ENCODE data around the gene PHTF1.

The PHTF1 gene

DNA sequence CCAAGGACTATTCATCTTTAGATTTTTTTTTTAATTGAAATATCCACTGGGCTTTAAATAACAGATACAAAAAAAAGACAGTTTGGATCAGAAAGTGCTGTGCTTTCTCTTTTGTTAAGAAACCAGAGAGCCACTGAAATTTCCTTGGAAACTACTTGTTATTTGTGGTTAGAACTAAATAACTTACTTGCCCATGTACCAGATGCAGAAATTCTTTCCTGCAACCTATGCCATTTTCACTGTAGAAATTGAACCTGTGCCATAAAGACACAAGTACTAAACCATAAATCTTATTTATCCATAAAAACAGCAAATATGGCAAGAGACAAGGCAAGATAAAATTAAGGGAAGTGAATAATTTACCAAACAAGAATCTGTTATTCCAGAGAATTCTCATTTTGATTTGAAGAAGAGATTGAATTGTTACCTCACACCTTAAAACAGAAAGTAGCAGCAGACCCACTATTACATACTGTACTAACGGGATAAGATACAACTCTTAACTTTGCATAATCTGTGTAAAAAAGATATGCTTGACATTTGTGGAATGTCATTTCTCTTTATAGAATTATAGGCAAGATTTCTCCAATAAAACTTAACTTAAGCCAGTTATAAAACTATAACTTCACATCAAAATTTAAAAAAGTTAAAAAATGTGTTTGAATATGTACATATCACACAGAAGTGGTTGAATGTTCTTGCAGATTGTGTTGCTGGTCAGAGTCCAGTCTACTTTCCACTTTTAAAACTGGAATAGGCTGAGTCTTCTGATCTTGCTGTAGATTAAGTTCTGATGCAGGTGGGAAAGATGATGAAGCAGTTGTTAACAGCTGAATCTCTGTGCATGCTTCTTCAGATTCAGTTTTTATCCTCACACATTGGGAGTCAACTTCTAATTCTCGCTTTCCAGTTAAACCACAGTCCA, 6.3 kb upstream of the PHTF1 start:
- POLR2A ChIA-PET: no interaction called here
- no peak for TF ChIP-seq NFRKB (IDR thresholded peaks at IDR 0.05)
- no peak for TF ChIP-seq LEF1 (IDR thresholded peaks at IDR 0.05; ENCODE audit: borderline replicate concordance)
- no peak for TF ChIP-seq ARNT (IDR thresholded peaks at IDR 0.05)
- TF ChIP-seq L3MBTL2 (conservative IDR thresholded peaks at IDR 0.05): no peak
- TF ChIP-seq, protein P1, sequence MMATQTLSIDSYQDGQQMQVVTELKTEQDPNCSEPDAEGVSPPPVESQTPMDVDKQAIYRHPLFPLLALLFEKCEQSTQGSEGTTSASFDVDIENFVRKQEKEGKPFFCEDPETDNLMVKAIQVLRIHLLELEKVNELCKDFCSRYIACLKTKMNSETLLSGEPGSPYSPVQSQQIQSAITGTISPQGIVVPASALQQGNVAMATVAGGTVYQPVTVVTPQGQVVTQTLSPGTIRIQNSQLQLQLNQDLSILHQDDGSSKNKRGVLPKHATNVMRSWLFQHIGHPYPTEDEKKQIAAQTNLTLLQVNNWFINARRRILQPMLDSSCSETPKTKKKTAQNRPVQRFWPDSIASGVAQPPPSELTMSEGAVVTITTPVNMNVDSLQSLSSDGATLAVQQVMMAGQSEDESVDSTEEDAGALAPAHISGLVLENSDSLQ (IDR thresholded peaks at IDR 0.05): no peak
- no peak for TF ChIP-seq BHLHE40 (IDR thresholded peaks at IDR 0.05; ENCODE audit: borderline replicate concordance)
- TF ChIP-seq SP1 (IDR thresholded peaks at IDR 0.05): no peak
- no peak for TF ChIP-seq SUZ12 (IDR thresholded peaks at IDR 0.05)
- TF ChIP-seq HDGF (IDR thresholded peaks at IDR 0.05; ENCODE audit: borderline replicate concordance): no peak
- CTCF ChIA-PET: no interaction called here
- no peak for DNase-seq (ENCODE audit: extremely low spot score)

- no peak for DNase-seq (ENCODE audit: extremely low spot score)
- ChIA-PET POLR2A (interaction anchor here (2.2 kb wide), 1 partner anchor 48 kb away, joined by 8 read pairs; the partner anchor contains the start of gene RSBN1), CTCF (no interaction called here)
- TF ChIP-seq FOXA1 (IDR thresholded peaks at IDR 0.05): no peak
- TF ChIP-seq L3MBTL2 (conservative IDR thresholded peaks at IDR 0.05): no peak
- no peak for TF ChIP-seq FOXM1 (IDR thresholded peaks at IDR 0.05; ENCODE audit: borderline replicate concordance)
- no peak for TF ChIP-seq ARNT (IDR thresholded peaks at IDR 0.05)
- TF ChIP-seq SP1 (IDR thresholded peaks at IDR 0.05): no peak
- no peak for TF ChIP-seq CTBP1 (IDR thresholded peaks at IDR 0.05; ENCODE audit: borderline replicate concordance)
- TF ChIP-seq NFRKB (IDR thresholded peaks at IDR 0.05): no peak
- TF ChIP-seq LEF1 (IDR thresholded peaks at IDR 0.05; ENCODE audit: borderline replicate concordance): no peak
- TF ChIP-seq ZNF384 (IDR thresholded peaks at IDR 0.05): no peak
- no peak for TF ChIP-seq HDGF (IDR thresholded peaks at IDR 0.05; ENCODE audit: borderline replicate concordance)
- TF ChIP-seq ELF4 (IDR thresholded peaks at IDR 0.05): no peak
- TF ChIP-seq FOXK2 (IDR thresholded peaks at IDR 0.05): no peak
- TF ChIP-seq, protein P1 (IDR thresholded peaks at IDR 0.05): no peak
These were observed 4.4 kb upstream of the PHTF1 start for GRCh38 chr1:113763661-113764060.

DNA sequence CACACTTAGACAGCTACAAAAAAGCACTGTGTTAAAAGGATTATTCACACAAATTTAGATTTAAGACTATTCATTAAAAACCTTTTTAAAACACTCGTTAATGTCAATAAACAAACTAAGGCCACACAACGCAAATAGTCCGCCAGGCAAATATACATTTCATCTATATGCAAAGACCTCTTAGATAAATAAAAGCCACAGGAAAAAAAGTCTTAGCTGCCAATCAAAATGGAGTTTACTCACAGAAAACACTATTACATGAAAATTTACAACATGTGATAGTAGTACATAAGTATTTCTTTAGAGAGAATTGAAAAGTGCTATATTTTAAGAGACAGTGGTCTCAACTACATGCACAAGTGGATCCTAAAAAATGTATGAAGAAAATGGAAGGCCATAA, 2.7 kb upstream of the PHTF1 start:
- POLR2A ChIA-PET: interaction anchor here (2.2 kb wide), 1 partner anchor 50 kb away, joined by 8 read pairs; the partner anchor contains the start of gene RSBN1
- TF ChIP-seq L3MBTL2 (conservative IDR thresholded peaks at IDR 0.05) (no peak), SUZ12 (IDR thresholded peaks at IDR 0.05) (no peak), TARDBP (IDR thresholded peaks at IDR 0.05) (no peak), HDGF (IDR thresholded peaks at IDR 0.05; ENCODE audit: borderline replicate concordance) (no peak)
- TF ChIP-seq, protein P1 (IDR thresholded peaks at IDR 0.05): peak; percentile 91
- CTCF ChIA-PET: interaction anchor here (0.6 kb wide), 2 partner anchors 147 to 504 kb away, joined by 5 read pairs; no protein-coding TSS in a partner anchor
- no peak for DNase-seq (ENCODE audit: extremely low spot score)

DNA sequence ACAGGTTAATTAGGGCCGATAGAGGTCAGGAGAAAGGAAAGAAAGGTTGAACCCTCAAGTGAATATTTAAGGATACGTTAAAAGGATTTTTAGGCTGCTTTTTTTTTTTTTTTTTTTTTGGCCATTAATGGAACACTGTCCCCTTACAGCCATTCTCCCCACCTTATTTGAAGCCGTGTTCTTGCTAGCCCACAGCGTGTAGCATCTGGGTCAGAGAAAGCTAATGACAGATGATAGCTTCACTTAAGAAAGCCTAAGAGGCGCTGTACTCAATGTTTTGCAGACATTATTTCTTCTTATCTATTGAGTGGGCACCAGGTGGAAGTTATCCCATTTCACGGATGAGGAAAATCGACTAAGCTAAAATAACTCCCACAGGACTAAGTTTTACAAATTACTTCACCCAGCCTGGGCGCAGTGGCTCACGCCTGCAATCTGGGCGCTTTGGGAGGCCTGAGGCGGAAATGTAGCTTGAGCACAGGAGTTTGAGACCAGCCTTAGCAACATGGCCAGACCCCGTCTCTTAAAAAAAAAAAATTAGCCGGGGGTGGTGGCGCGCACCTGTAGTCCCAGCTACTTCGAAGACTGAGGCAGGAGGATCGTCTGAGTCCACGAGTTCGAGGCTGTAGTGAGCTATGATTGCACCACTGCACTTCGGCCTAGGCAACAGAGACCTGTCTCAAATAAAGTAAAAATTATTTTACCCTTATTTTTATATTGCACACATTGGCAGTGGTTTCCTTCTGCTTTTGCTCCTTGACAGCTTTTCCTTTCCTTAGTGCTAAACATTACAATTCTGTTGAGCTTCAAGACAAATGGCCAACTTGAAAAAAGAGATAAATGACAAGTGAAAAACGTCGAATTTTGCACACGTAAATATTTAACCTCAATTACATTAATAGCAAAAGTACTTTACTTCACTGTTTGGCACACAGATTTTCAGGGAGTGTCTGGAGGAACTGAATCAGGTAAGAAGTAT, 1.1 kb upstream of the PHTF1 start:
- no peak for DNase-seq (ENCODE audit: extremely low spot score)
- CTCF ChIA-PET: interaction anchor here (0.7 kb wide), 1 partner anchor 10 kb away, joined by 3 read pairs; no protein-coding TSS in a partner anchor
- TF ChIP-seq ZNF384 (IDR thresholded peaks at IDR 0.05) (peak; percentile 79), ARNT (IDR thresholded peaks at IDR 0.05) (no peak)
- POLR2A ChIA-PET: interaction anchor here (1.0 to 3.5 kb wide), 14 partner anchors 8 to 169 kb away, joined by 3 to 31 read pairs (median 4); partner anchors contain the start of genes AP4B1, DCLRE1B, HIPK1 and RSBN1

- POLR2A ChIA-PET: interaction anchor here (0.7 to 3.5 kb wide), 11 partner anchors 9 to 170 kb away, joined by 3 to 31 read pairs (median 4); partner anchors contain the start of genes AP4B1, DCLRE1B, HIPK1 and RSBN1
- DNase-seq (ENCODE audit: extremely low spot score): peak; percentile 71
These were observed 504 bp downstream of the PHTF1 start for GRCh38 chr1:113758631-113759332.

More at GRCh38 chr1:113758631-113759332, 504 bp downstream of the PHTF1 start:
- CTCF ChIA-PET: interaction anchor here (0.7 kb wide), 1 partner anchor 699 kb away, joined by 3 read pairs; no protein-coding TSS in a partner anchor
- TF ChIP-seq ARNT (IDR thresholded peaks at IDR 0.05): no peak
- TF ChIP-seq TARDBP (IDR thresholded peaks at IDR 0.05): no peak
- TF ChIP-seq FOXK2 (IDR thresholded peaks at IDR 0.05): no peak
- TF ChIP-seq HDGF (IDR thresholded peaks at IDR 0.05; ENCODE audit: borderline replicate concordance): no peak
- TF ChIP-seq SUZ12 (IDR thresholded peaks at IDR 0.05): no peak
- TF ChIP-seq FOXM1 (IDR thresholded peaks at IDR 0.05; ENCODE audit: borderline replicate concordance): no peak
- no peak for TF ChIP-seq FOXA1 (IDR thresholded peaks at IDR 0.05)
- no peak for TF ChIP-seq LEF1 (IDR thresholded peaks at IDR 0.05; ENCODE audit: borderline replicate concordance)
- no peak for TF ChIP-seq ZNF384 (IDR thresholded peaks at IDR 0.05)
- TF ChIP-seq SP1 (IDR thresholded peaks at IDR 0.05): no peak

All from HEK293T (cell line).